Measurements from ENCODE around the gene DCAF16. TPM values are rescaled to one million over a fixed set of nuclear protein-coding genes. Genes with fewer than 3 reads are reported as not detected.

DCAF16 gene
- polyA plus RNA-seq, 2 donors: 6.5 to 7.3 TPM

DNA sequence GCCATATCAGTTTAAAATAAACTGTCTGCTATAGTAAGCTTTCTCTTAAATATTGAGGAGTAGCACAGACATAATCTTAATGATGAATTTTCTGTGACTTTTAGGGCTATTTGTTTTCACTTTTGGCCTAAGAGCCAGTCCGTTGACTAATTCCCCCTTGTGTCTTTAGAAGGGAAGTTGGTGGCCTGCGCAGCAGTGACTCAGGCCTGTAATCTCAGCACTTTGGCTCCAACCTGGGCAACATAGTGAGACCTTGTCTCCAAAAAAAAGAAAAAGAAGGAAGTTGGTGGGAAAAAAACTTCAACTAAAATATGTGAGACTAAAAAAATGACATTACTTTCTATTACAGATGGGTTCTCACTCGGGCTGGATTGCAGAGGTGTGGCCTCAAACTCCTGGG is 3.6 kb upstream of the DCAF16 start:
- H3K27ac ChIP-seq (ENCODE audit: low read depth in 2 of 2, low read length in 1 of 2): no peak overlapping the region
- no peaks in the 10 kb centered on the region for H3K27me3 ChIP-seq (ENCODE audit: control insufficient read depth in 1 of 2, insufficient read depth in 2 of 2, low read length in 2 of 2)
- peaks cover 0 to 4% of the 10 kb centered on the region in 2 donors for H3K4me1 ChIP-seq (ENCODE audit: control insufficient read depth in 2 of 2, insufficient read depth in 2 of 2, low read length in 1 of 2)
- WGBS, 2 donors: 71 to 79% methylated on average over 3 of the region's 3 CpGs
- H3K4me3 ChIP-seq (ENCODE audit: low read depth in 1 of 2, low read length in 2 of 2): no peak overlapping the region
- no peaks in the 10 kb centered on the region for H3K9me3 ChIP-seq (ENCODE audit: control insufficient read depth in 2 of 2, insufficient read depth in 1 of 2, low read depth in 1 of 2, low read length in 1 of 2)
- H3K36me3 ChIP-seq (ENCODE audit: control insufficient read depth in 2 of 2, insufficient read depth in 2 of 2, low read length in 1 of 2): no peaks in the 10 kb centered on the region

DNA sequence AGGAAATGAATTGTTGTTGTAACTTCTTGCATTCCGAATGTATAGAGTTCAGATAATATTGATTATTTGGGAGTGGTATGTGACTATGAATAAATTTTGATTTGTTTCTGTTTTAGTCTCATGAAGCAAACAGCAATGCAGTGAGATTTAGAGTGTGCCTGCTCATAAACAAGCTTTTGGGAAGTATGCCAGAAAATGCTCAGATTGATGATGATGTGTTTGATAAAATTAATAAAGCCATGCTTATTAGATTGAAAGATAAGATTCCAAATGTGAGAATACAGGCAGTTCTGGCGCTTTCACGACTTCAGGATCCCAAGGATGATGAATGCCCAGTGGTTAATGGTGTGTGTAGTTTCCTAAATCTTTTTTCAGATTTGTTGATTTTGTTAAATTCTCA is 2.2 kb upstream of the DCAF16 start:
- WGBS, 2 donors: 65 to 66% methylated on average over 3 of the region's 3 CpGs
- H3K27ac ChIP-seq (ENCODE audit: low read depth in 2 of 2, low read length in 1 of 2): no peak overlapping the region
- H3K9me3 ChIP-seq (ENCODE audit: control insufficient read depth in 2 of 2, insufficient read depth in 1 of 2, low read depth in 1 of 2, low read length in 1 of 2): no peaks in the 10 kb centered on the region
- no peak overlapping the region for H3K4me3 ChIP-seq (ENCODE audit: low read depth in 1 of 2, low read length in 2 of 2)
- H3K36me3 ChIP-seq (ENCODE audit: control insufficient read depth in 2 of 2, insufficient read depth in 2 of 2, low read length in 1 of 2): no peaks in the 10 kb centered on the region
- no peaks in the 10 kb centered on the region for H3K27me3 ChIP-seq (ENCODE audit: control insufficient read depth in 1 of 2, insufficient read depth in 2 of 2, low read length in 2 of 2)
- H3K4me1 ChIP-seq (ENCODE audit: control insufficient read depth in 2 of 2, insufficient read depth in 2 of 2, low read length in 1 of 2): peaks cover 0 to 4% of the 10 kb centered on the region in 2 donors

DNA sequence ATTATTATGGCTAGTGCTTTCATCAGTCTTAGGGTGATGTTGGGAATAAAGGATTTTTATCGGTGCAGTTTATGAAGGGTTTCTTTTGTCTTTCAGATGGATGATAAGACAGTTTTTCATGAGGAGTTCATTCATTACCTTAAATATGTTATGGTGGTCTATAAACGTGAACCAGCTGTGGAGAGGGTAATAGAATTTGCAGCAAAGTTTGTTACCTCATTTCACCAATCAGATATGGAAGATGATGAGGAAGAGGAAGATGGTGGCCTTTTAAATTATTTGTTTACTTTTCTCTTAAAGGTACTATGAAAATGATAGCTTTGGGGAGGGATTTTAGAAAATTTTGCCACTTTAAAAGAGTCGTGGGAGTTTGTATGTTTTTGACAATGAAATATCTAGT is 1.6 kb upstream of the DCAF16 start:
- Histone ChIP-seq H3K9me3 (ENCODE audit: control insufficient read depth in 2 of 2, insufficient read depth in 1 of 2, low read depth in 1 of 2, low read length in 1 of 2) (no peaks in the 10 kb centered on the region), H3K36me3 (ENCODE audit: control insufficient read depth in 2 of 2, insufficient read depth in 2 of 2, low read length in 1 of 2) (no peaks in the 10 kb centered on the region), H3K27me3 (ENCODE audit: control insufficient read depth in 1 of 2, insufficient read depth in 2 of 2, low read length in 2 of 2) (no peaks in the 10 kb centered on the region), H3K4me3 (ENCODE audit: low read depth in 1 of 2, low read length in 2 of 2) (peak overlapping the region in 1 of 2 donors; percentile 76), H3K27ac (ENCODE audit: low read depth in 2 of 2, low read length in 1 of 2) (no peak overlapping the region), H3K4me1 (ENCODE audit: control insufficient read depth in 2 of 2, insufficient read depth in 2 of 2, low read length in 1 of 2) (peaks cover 2 to 4% of the 10 kb centered on the region in 2 donors)
- WGBS, 2 donors: 10 to 11% methylated on average over 3 of the region's 3 CpGs

DNA sequence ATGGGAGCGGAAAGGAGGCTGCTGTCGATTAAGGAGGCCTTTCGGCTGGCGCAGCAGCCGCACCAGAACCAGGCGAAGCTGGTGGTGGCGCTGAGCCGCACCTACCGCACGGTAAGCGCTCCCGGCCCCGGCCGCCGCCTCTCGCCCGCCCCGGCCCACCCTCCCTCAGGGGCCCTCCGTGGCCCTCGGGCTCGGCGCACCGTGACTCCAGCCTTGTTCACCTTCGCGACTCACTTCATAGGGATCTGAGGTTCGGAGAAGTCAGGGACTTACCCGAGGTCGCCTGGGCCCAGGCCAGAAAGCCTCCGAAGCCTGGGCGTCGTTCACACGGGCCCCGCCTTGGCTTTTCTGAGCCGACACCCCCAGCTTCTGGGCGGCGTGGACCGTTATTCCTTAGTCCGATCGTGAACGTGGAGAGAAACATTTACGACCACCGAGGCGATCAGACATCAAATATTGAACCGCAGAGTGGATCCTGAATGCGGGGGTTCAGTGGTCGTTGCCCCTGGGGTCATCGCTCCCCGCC is 584 bp upstream of the DCAF16 start:
- H3K27ac ChIP-seq (ENCODE audit: low read depth in 2 of 2, low read length in 1 of 2): peak overlapping the region; percentile 59 to 62
- H3K4me3 ChIP-seq (ENCODE audit: low read depth in 1 of 2, low read length in 2 of 2): peak overlapping the region; percentile 72 to 76
- WGBS, 2 donors: 1% methylated on average over 44 to 48 of the region's 48 CpGs
- peaks cover 2 to 4% of the 10 kb centered on the region in 2 donors for H3K4me1 ChIP-seq (ENCODE audit: control insufficient read depth in 2 of 2, insufficient read depth in 2 of 2, low read length in 1 of 2)
- no peaks in the 10 kb centered on the region for H3K9me3 ChIP-seq (ENCODE audit: control insufficient read depth in 2 of 2, insufficient read depth in 1 of 2, low read depth in 1 of 2, low read length in 1 of 2)
- no peaks in the 10 kb centered on the region for H3K36me3 ChIP-seq (ENCODE audit: control insufficient read depth in 2 of 2, insufficient read depth in 2 of 2, low read length in 1 of 2)
- no peaks in the 10 kb centered on the region for H3K27me3 ChIP-seq (ENCODE audit: control insufficient read depth in 1 of 2, insufficient read depth in 2 of 2, low read length in 2 of 2)

DNA sequence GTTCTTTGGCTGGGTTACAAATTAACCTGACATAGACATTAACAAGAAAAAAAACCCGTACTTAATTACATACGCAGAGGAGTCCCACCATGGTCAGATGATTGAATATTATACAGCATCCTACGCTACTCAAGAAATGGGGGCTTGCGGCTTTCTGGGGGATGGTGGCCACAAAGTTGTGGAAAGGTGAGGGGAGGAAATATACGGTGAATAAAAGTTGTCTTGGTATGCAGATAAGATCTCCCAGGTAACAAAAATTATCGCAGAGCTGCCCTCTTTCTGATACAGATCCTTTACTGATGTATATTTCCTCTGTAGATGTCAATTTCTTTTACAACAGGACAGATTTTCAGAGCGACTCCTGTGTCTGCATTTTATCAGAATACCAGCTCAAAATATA is 890 bp downstream of the DCAF16 start:
- 3 to 4% methylated on average over 7 of the region's 7 CpGs for WGBS, 2 donors
- Histone ChIP-seq H3K36me3 (ENCODE audit: control insufficient read depth in 2 of 2, insufficient read depth in 2 of 2, low read length in 1 of 2) (no peaks in the 10 kb centered on the region), H3K4me1 (ENCODE audit: control insufficient read depth in 2 of 2, insufficient read depth in 2 of 2, low read length in 1 of 2) (peaks cover 2 to 4% of the 10 kb centered on the region in 2 donors)

DNA sequence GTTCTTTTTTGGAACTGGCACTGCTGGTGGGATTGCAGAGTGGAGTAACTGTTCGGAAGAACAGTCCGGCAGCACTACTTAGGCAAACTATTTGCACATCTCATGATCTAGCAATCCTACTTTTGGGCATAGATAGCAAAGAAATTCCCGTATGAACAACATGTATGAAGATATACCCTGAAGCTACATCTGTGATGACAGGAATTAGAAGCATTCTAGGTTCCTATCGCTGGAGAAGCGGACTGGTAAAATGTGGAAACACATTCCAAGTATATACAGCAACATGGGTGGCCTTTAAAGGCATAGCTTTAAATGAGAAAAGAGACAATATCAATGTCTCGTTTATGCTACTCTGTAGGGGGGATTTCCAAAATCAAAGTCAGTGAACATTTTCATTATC is 3.1 kb downstream of the DCAF16 start:
- no peaks in the 10 kb centered on the region for H3K27me3 ChIP-seq (ENCODE audit: control insufficient read depth in 1 of 2, insufficient read depth in 2 of 2, low read length in 2 of 2)
- peak overlapping the region in 1 of 2 donors; percentile 31 for H3K4me3 ChIP-seq (ENCODE audit: low read depth in 1 of 2, low read length in 2 of 2)
- H3K36me3 ChIP-seq (ENCODE audit: control insufficient read depth in 2 of 2, insufficient read depth in 2 of 2, low read length in 1 of 2): peaks cover 11 to 15% of the 10 kb centered on the region in 2 donors
- H3K4me1 ChIP-seq (ENCODE audit: control insufficient read depth in 2 of 2, insufficient read depth in 2 of 2, low read length in 1 of 2): peaks cover 2 to 4% of the 10 kb centered on the region in 2 donors
- H3K9me3 ChIP-seq (ENCODE audit: control insufficient read depth in 2 of 2, insufficient read depth in 1 of 2, low read depth in 1 of 2, low read length in 1 of 2): no peaks in the 10 kb centered on the region
- no peak overlapping the region for H3K27ac ChIP-seq (ENCODE audit: low read depth in 2 of 2, low read length in 1 of 2)
- 28 to 37% methylated on average over 6 of the region's 6 CpGs for WGBS, 2 donors

More for the DNA sequence above, 890 bp downstream of the DCAF16 start:
- peak overlapping the region in 1 of 2 donors; percentile 95 for H3K27ac ChIP-seq (ENCODE audit: low read depth in 2 of 2, low read length in 1 of 2)
- H3K27me3 ChIP-seq (ENCODE audit: control insufficient read depth in 1 of 2, insufficient read depth in 2 of 2, low read length in 2 of 2): no peaks in the 10 kb centered on the region
- H3K9me3 ChIP-seq (ENCODE audit: control insufficient read depth in 2 of 2, insufficient read depth in 1 of 2, low read depth in 1 of 2, low read length in 1 of 2): no peaks in the 10 kb centered on the region
- H3K4me3 ChIP-seq (ENCODE audit: low read depth in 1 of 2, low read length in 2 of 2): peak overlapping the region; percentile 25 to 94

DNA sequence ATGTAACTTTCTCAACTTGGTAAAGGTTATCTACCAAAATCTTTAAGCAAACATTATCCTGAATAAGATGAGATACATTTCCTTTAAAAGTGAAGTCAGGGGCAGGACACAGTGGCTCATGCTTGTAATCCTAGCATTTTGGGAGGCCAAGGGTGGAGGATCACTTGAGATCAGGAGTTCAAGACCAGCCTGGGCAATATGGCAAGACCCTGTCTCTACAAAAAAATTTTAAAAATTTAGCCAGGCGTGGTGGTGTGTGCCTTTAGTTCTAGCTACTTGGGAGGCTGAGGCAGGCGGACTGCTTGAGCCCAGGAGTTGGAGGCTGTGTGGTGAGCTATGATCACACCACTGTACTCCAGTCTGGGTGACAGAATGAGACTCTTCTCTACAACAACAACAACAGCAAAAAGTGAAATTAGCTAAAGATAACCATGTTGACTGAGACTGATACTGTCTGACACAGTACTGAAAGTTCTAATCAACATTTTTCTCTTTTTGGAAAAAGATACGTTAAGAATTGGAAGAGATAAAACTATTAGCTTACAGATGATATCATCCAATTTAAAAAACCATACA is 4.9 kb downstream of the DCAF16 start:
- Histone ChIP-seq H3K9me3 (ENCODE audit: control insufficient read depth in 2 of 2, insufficient read depth in 1 of 2, low read depth in 1 of 2, low read length in 1 of 2) (no peaks in the 10 kb centered on the region), H3K36me3 (ENCODE audit: control insufficient read depth in 2 of 2, insufficient read depth in 2 of 2, low read length in 1 of 2) (peaks cover 11 to 15% of the 10 kb centered on the region in 2 donors), H3K27me3 (ENCODE audit: control insufficient read depth in 1 of 2, insufficient read depth in 2 of 2, low read length in 2 of 2) (no peaks in the 10 kb centered on the region), H3K4me1 (ENCODE audit: control insufficient read depth in 2 of 2, insufficient read depth in 2 of 2, low read length in 1 of 2) (peaks cover 0 to 2% of the 10 kb centered on the region in 2 donors), H3K27ac (ENCODE audit: low read depth in 2 of 2, low read length in 1 of 2) (no peak overlapping the region), H3K4me3 (ENCODE audit: low read depth in 1 of 2, low read length in 2 of 2) (no peak overlapping the region)
- 84 to 85% methylated on average over 3 of the region's 3 CpGs for WGBS, 2 donors

DNA sequence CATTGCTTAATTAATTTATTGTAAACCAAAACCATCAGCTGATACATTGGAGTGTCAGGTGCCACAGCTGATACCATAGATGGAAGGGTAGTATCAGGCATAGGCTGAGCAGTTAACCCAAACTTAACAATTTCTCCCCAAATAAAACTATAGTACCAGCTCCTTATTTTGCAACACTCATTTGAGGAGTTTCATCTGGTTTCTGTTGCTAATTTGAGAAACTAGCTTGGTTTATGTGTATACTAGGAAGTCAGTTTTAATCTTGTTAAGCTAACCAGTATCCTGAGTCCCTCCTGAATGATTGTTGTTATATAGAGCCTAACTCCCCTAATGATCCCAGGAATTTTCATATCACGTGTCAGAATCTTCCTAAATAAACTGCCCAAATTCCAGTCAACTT is 12.7 kb downstream of the DCAF16 start:
- Histone ChIP-seq H3K27ac (ENCODE audit: low read depth in 2 of 2, low read length in 1 of 2) (no peak overlapping the region), H3K4me3 (ENCODE audit: low read depth in 1 of 2, low read length in 2 of 2) (no peak overlapping the region), H3K36me3 (ENCODE audit: control insufficient read depth in 2 of 2, insufficient read depth in 2 of 2, low read length in 1 of 2) (peaks cover under 1 to 2% of the 10 kb centered on the region in 2 donors), H3K9me3 (ENCODE audit: control insufficient read depth in 2 of 2, insufficient read depth in 1 of 2, low read depth in 1 of 2, low read length in 1 of 2) (no peaks in the 10 kb centered on the region), H3K27me3 (ENCODE audit: control insufficient read depth in 1 of 2, insufficient read depth in 2 of 2, low read length in 2 of 2) (no peaks in the 10 kb centered on the region), H3K4me1 (ENCODE audit: control insufficient read depth in 2 of 2, insufficient read depth in 2 of 2, low read length in 1 of 2) (no peaks in the 10 kb centered on the region)
- 93% methylated on average over 1 of the region's 1 CpG for WGBS, 2 donors

DNA sequence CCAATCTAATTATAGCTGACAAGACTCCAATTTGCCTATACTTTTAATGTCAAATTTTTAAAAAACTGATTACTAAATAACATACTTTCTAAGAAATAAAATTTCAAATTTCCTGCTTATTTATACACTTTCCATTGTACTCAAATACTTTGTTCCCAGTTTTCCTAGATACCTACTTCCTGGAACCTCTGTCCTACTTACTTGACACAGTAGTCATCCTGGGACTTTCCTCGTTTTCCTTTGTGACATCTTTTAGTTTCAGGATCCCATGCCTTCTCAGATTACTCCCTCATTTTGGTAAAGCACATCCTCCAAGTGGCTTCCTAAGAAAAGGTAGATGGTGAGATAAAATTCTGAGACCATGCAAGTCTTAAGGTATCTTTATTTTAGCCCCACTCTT is 15.8 kb downstream of the DCAF16 start:
- no peak overlapping the region for H3K27ac ChIP-seq (ENCODE audit: low read depth in 2 of 2, low read length in 1 of 2)
- H3K9me3 ChIP-seq (ENCODE audit: control insufficient read depth in 2 of 2, insufficient read depth in 1 of 2, low read depth in 1 of 2, low read length in 1 of 2): no peaks in the 10 kb centered on the region
- no peak overlapping the region for H3K4me3 ChIP-seq (ENCODE audit: low read depth in 1 of 2, low read length in 2 of 2)
- H3K27me3 ChIP-seq (ENCODE audit: control insufficient read depth in 1 of 2, insufficient read depth in 2 of 2, low read length in 2 of 2): no peaks in the 10 kb centered on the region
- no peaks in the 10 kb centered on the region for H3K4me1 ChIP-seq (ENCODE audit: control insufficient read depth in 2 of 2, insufficient read depth in 2 of 2, low read length in 1 of 2)
- WGBS, 2 donors: 65 to 74% methylated on average over 1 of the region's 1 CpG
- H3K36me3 ChIP-seq (ENCODE audit: control insufficient read depth in 2 of 2, insufficient read depth in 2 of 2, low read length in 1 of 2): peaks cover 0 to 2% of the 10 kb centered on the region in 2 donors

DNA sequence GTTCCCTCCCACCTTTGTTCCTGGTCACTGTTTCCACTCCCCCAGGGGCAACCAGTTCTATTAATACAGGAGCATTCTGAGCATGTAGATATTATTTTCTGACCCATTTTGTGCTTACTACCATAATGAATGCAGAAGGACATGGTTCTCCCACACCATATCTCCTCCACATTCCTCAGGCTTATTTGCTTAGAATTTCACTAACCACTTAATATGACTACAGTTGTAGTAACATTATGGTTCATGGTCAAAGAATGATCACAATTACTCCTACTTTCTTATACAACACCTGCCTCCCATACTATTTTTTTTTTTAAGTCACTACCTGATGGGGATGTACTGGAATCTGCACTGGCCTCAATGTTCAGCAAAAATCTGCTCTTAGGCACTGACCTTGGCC is 21.6 kb downstream of the DCAF16 start:
- no peaks in the 10 kb centered on the region for H3K27me3 ChIP-seq (ENCODE audit: control insufficient read depth in 1 of 2, insufficient read depth in 2 of 2, low read length in 2 of 2)
- H3K4me3 ChIP-seq (ENCODE audit: low read depth in 1 of 2, low read length in 2 of 2): no peak overlapping the region
- H3K9me3 ChIP-seq (ENCODE audit: control insufficient read depth in 2 of 2, insufficient read depth in 1 of 2, low read depth in 1 of 2, low read length in 1 of 2): no peaks in the 10 kb centered on the region
- H3K36me3 ChIP-seq (ENCODE audit: control insufficient read depth in 2 of 2, insufficient read depth in 2 of 2, low read length in 1 of 2): no peaks in the 10 kb centered on the region
- no peak overlapping the region for H3K27ac ChIP-seq (ENCODE audit: low read depth in 2 of 2, low read length in 1 of 2)
- H3K4me1 ChIP-seq (ENCODE audit: control insufficient read depth in 2 of 2, insufficient read depth in 2 of 2, low read length in 1 of 2): no peaks in the 10 kb centered on the region
